GM18909 (cell line): ENCODE results near the gene ADAMTS8.

Source experiments
- ATAC-seq: cut with Tn5 transposase; IDR thresholded peaks from one replicate; pipeline ENCODE4 v1.9.1; 2021; ENCODE audit warnings: mild to moderate bottlenecking; ENCODE audit not compliant: unreplicated experiment, poor library complexity

Gene ADAMTS8

GRCh38 chr11:130428316-130429119 lies at the start of gene ADAMTS8:
ADAMTS8 (minus strand) TSS chr11:130428609; CDS start chr11:130428286, 323 bp downstream.
- ATAC-seq: no peak

GRCh38 chr11:130477586-130478203 lies 49.3 kb upstream of the ADAMTS8 start:
- ATAC-seq: no peak

GRCh38 chr11:130476922-130477491 lies 48.6 kb upstream of the ADAMTS8 start:
- ATAC-seq: no peak

- ATAC-seq: no peak
Observed at GRCh38 chr11:130476200-130476921, 48.0 kb upstream of the ADAMTS8 start.

GRCh38 chr11:130475426-130476053 lies 47.1 kb upstream of the ADAMTS8 start:
- ATAC-seq: no peak

GRCh38 chr11:130474637-130475400 lies 46.4 kb upstream of the ADAMTS8 start:
- ATAC-seq: no peak

GRCh38 chr11:130473795-130474377 lies 45.5 kb upstream of the ADAMTS8 start:
- ATAC-seq: no peak

- no peak for ATAC-seq
Observed at GRCh38 chr11:130473056-130473794, 44.8 kb upstream of the ADAMTS8 start.

- ATAC-seq: no peak
Observed at GRCh38 chr11:130472434-130472961, 44.1 kb upstream of the ADAMTS8 start.

- no peak for ATAC-seq
Observed at GRCh38 chr11:130471731-130472433, 43.5 kb upstream of the ADAMTS8 start.

- ATAC-seq: no peak
Observed at GRCh38 chr11:130470832-130471706, 42.7 kb upstream of the ADAMTS8 start.

GRCh38 chr11:130469181-130469580 lies 40.8 kb upstream of the ADAMTS8 start:
- ATAC-seq: no peak

GRCh38 chr11:130467116-130467900 lies 38.9 kb upstream of the ADAMTS8 start:
- ATAC-seq: no peak

- no peak for ATAC-seq
Observed at GRCh38 chr11:130465263-130465662, 36.9 kb upstream of the ADAMTS8 start.

GRCh38 chr11:130464291-130464812 lies 35.9 kb upstream of the ADAMTS8 start:
- ATAC-seq: no peak

GRCh38 chr11:130462931-130463330 lies 34.5 kb upstream of the ADAMTS8 start:
- ATAC-seq: no peak
